ENCODE results near the gene GRK7.
A peak's percentile ranks its signal among the peaks of the same experiment; 100 is the strongest.

Gene GRK7

DNA sequence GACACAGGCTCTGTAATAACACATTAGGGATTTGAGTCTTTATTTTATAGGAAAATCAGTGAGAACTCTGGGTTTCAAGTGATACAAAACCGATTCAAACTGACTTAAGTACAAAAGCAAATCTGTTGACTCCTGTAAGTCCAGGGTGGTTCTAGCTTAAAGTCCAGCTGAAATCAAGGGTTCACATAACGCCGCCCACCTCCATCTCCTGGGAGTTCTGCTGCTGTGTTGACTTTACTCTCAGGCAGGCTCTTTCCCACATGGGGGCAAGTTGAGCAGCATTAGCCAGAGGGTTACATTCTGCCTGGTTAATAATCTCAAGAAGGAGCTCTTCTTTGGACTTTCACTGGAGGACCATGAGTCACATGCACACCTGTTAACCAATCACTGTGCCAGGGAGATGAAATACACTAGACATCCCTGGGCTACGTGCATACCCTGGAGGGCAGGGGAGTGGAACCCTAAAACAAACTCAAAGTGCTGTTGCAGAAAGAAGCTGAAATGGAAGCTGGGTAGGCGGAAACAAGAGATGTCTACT lies 34.8 kb upstream of the GRK7 start:
- WGBS, result 88% methylated on average over 5 of the region's 5 CpGs
- Histone ChIP-seq H2BK120ac (ENCODE audit: low read depth, low read length) (no peak overlapping the region), H2BK5ac (ENCODE audit: low read depth, low read length, poor library complexity, severe bottlenecking) (no peak overlapping the region), H3K9me3 (ENCODE audit: control insufficient read depth, low read length) (no peaks in the 10 kb centered on the region), H3K18ac (ENCODE audit: low read depth in 1 of 2, low read length in 2 of 2) (no peak overlapping the region), H4K8ac (ENCODE audit: low read length) (no peak overlapping the region), H3K9ac (ENCODE audit: low read length) (no peak overlapping the region), H2AFZ (ENCODE audit: low read depth, low read length) (no peak overlapping the region), H3K23ac (ENCODE audit: low read length in 2 of 2) (no peak overlapping the region), H3K27ac (ENCODE audit: low read length, poor library complexity, severe bottlenecking) (no peak overlapping the region), H4K91ac (ENCODE audit: low read length) (no peak overlapping the region), H2AK5ac (ENCODE audit: low read length, severe bottlenecking) (no peak overlapping the region), H3K4ac (ENCODE audit: low read depth in 1 of 2, low read length in 2 of 2) (no peak overlapping the region), H3K4me3 (ENCODE audit: insufficient read depth in 1 of 2, low read depth in 1 of 2, low read length in 2 of 2) (no peak overlapping the region), H2BK12ac (ENCODE audit: low read length in 2 of 2) (no peak overlapping the region), H3K79me1 (replicated peaks; ENCODE audit: low read length, poor library complexity, severe bottlenecking) (no peaks in the 10 kb centered on the region), H2BK15ac (ENCODE audit: low read depth, poor library complexity, severe bottlenecking) (no peak overlapping the region), H3K4me2 (ENCODE audit: low read length, poor library complexity, severe bottlenecking) (no peak overlapping the region), H3K27me3 (ENCODE audit: control insufficient read depth in 1 of 2, insufficient read depth in 1 of 2, low read length in 2 of 2) (no peaks in the 10 kb centered on the region), H3K14ac (ENCODE audit: low read length in 2 of 2) (peak overlapping the region in 1 of 2 experiments; percentile 66), H3K36me3 (ENCODE audit: control insufficient read depth in 1 of 2, insufficient read depth in 2 of 2, low read depth in 1 of 2, low read length in 2 of 2) (no peaks in the 10 kb centered on the region), H3K4me1 (ENCODE audit: control insufficient read depth, insufficient read depth, low read depth, low read length) (no peaks in the 10 kb centered on the region)
- DNase-seq, result no peak

DNA sequence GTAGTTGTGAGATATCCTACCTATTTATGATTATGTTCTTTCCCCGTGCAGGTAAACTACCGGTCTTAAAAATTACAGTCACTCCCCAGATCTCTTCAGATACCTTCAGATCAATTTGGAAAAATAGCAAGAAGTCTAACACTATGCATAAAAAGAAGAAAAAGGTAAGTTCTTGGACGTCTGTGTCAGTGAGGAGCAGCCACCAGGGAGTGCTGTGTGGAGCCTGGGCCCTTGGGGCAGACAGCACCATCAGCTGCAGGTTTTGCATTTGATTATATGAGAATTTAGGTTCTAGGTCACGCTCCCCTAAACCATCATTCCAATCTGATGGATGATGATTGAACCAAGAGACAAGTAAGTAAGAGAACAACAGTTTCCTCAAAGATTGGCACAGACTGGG lies 34.0 kb upstream of the GRK7 start:
- H3K27me3 ChIP-seq (ENCODE audit: control insufficient read depth in 1 of 2, insufficient read depth in 1 of 2, low read length in 2 of 2), result no peaks in the 10 kb centered on the region
- no peak overlapping the region for H4K8ac ChIP-seq (ENCODE audit: low read length)
- H3K27ac ChIP-seq (ENCODE audit: low read length, poor library complexity, severe bottlenecking), result no peak overlapping the region
- 63% methylated on average over 3 of the region's 4 CpGs for WGBS
- H3K9me3 ChIP-seq (ENCODE audit: control insufficient read depth, low read length), result no peaks in the 10 kb centered on the region
- H3K18ac ChIP-seq (ENCODE audit: low read depth in 1 of 2, low read length in 2 of 2), result no peak overlapping the region
- no peak overlapping the region for H3K14ac ChIP-seq (ENCODE audit: low read length in 2 of 2)
- no peak overlapping the region for H2AFZ ChIP-seq (ENCODE audit: low read depth, low read length)
- H2BK15ac ChIP-seq (ENCODE audit: low read depth, poor library complexity, severe bottlenecking), result no peak overlapping the region
- H3K4ac ChIP-seq (ENCODE audit: low read depth in 1 of 2, low read length in 2 of 2), result no peak overlapping the region
- no peaks in the 10 kb centered on the region for H3K79me1 ChIP-seq (replicated peaks; ENCODE audit: low read length, poor library complexity, severe bottlenecking)
- no peak overlapping the region for H3K4me2 ChIP-seq (ENCODE audit: low read length, poor library complexity, severe bottlenecking)
- no peak overlapping the region for H3K23ac ChIP-seq (ENCODE audit: low read length in 2 of 2)
- no peaks in the 10 kb centered on the region for H3K36me3 ChIP-seq (ENCODE audit: control insufficient read depth in 1 of 2, insufficient read depth in 2 of 2, low read depth in 1 of 2, low read length in 2 of 2)
- DNase-seq, result no peak
- no peak overlapping the region for H3K9ac ChIP-seq (ENCODE audit: low read length)
- no peak overlapping the region for H2BK5ac ChIP-seq (ENCODE audit: low read depth, low read length, poor library complexity, severe bottlenecking)
- no peak overlapping the region for H2BK120ac ChIP-seq (ENCODE audit: low read depth, low read length)
- no peak overlapping the region for H4K91ac ChIP-seq (ENCODE audit: low read length)
- H3K4me1 ChIP-seq (ENCODE audit: control insufficient read depth, insufficient read depth, low read depth, low read length), result no peaks in the 10 kb centered on the region
- H2BK12ac ChIP-seq (ENCODE audit: low read length in 2 of 2), result no peak overlapping the region
- H3K4me3 ChIP-seq (ENCODE audit: insufficient read depth in 1 of 2, low read depth in 1 of 2, low read length in 2 of 2), result no peak overlapping the region
- no peak overlapping the region for H2AK5ac ChIP-seq (ENCODE audit: low read length, severe bottlenecking)

DNA sequence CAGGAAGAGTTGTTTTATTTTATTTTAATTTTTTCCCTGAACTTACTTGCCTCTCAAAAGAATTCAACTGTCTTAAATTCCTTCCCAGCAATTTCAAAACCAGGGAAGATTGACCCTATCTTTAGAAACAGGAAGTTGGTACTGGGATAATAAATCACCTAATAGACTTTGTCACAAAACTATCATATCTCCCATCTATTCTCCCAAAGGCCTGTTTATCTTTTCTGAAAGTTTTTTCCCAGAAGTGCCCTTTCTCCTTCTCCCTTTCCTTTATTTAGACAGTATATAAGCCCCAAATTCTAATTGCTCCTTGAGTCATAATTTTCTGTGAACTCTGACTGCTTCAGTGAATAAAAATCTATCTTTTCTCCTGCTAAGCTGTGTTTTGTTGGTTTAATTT lies 28.0 kb upstream of the GRK7 start:
- DNase-seq, result peak; percentile 17
- Histone ChIP-seq H3K18ac (ENCODE audit: low read depth in 1 of 2, low read length in 2 of 2) (no peak overlapping the region), H2BK12ac (ENCODE audit: low read length in 2 of 2) (no peak overlapping the region)

DNA sequence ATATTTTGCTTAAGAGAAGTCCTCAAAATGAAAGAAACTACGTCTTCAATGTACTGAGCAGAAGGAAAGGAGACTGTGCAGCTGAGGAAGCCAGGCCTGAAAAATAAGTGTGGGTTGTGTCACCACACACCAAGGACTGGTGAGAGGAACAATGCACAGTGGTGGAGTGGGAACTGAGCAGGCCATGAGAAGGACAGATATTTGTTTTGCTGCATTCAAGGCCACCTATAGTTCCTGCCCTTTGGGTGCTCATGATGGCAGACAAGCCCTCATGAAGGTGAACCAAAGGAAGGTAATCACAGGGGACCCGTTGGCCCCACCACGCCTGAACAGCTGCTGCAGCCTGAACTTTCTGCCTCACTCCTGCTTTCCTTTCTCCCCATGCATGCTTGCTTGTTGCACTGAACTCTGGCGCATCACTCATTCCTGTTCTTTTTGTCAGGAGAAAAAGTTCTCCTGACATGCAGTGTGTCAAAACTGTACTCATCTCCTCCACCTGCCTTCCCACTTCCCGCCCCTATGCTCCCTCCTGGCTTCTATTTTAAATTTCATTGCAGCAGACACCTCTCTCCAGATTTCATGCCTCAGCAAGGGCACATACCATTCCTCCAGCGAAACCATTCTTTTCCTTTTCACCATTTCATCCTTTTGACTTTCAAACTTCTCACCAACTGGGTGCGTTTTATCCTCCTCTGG lies 27.3 kb upstream of the GRK7 start:
- peak overlapping the region in 1 of 2 experiments; percentile 60 for H3K23ac ChIP-seq (ENCODE audit: low read length in 2 of 2)
- peak overlapping the region; percentile 38 for H4K8ac ChIP-seq (ENCODE audit: low read length)
- H3K36me3 ChIP-seq (ENCODE audit: control insufficient read depth in 1 of 2, insufficient read depth in 2 of 2, low read depth in 1 of 2, low read length in 2 of 2), result peaks cover 0 to 5% of the 10 kb centered on the region in 2 experiments
- DNase-seq, result no peak
- H2BK12ac ChIP-seq (ENCODE audit: low read length in 2 of 2), result peak overlapping the region in 1 of 2 experiments; percentile 31
- peak overlapping the region in 1 of 2 experiments; percentile 18 for H3K18ac ChIP-seq (ENCODE audit: low read depth in 1 of 2, low read length in 2 of 2)
- no peak overlapping the region for H2BK5ac ChIP-seq (ENCODE audit: low read depth, low read length, poor library complexity, severe bottlenecking)
- H3K4ac ChIP-seq (ENCODE audit: low read depth in 1 of 2, low read length in 2 of 2), result no peak overlapping the region
- H3K4me1 ChIP-seq (ENCODE audit: control insufficient read depth, insufficient read depth, low read depth, low read length), result no peaks in the 10 kb centered on the region
- H3K14ac ChIP-seq (ENCODE audit: low read length in 2 of 2), result peak overlapping the region in 1 of 2 experiments; percentile 63
- H2AK5ac ChIP-seq (ENCODE audit: low read length, severe bottlenecking), result no peak overlapping the region
- no peak overlapping the region for H3K4me2 ChIP-seq (ENCODE audit: low read length, poor library complexity, severe bottlenecking)
- no peaks in the 10 kb centered on the region for H3K9me3 ChIP-seq (ENCODE audit: control insufficient read depth, low read length)
- H4K91ac ChIP-seq (ENCODE audit: low read length), result no peak overlapping the region
- peak overlapping the region; percentile 78 for H2AFZ ChIP-seq (ENCODE audit: low read depth, low read length)
- no peak overlapping the region for H3K27ac ChIP-seq (ENCODE audit: low read length, poor library complexity, severe bottlenecking)
- H3K79me1 ChIP-seq (replicated peaks; ENCODE audit: low read length, poor library complexity, severe bottlenecking), result no peaks in the 10 kb centered on the region
- no peak overlapping the region for H2BK15ac ChIP-seq (ENCODE audit: low read depth, poor library complexity, severe bottlenecking)
- WGBS, result 96% methylated on average over 7 of the region's 7 CpGs
- no peak overlapping the region for H3K9ac ChIP-seq (ENCODE audit: low read length)
- no peaks in the 10 kb centered on the region for H3K27me3 ChIP-seq (ENCODE audit: control insufficient read depth in 1 of 2, insufficient read depth in 1 of 2, low read length in 2 of 2)
- no peak overlapping the region for H2BK120ac ChIP-seq (ENCODE audit: low read depth, low read length)
- H3K4me3 ChIP-seq (ENCODE audit: insufficient read depth in 1 of 2, low read depth in 1 of 2, low read length in 2 of 2), result no peak overlapping the region

More for the DNA sequence above, 28.0 kb upstream of the GRK7 start:
- H2AK5ac ChIP-seq (ENCODE audit: low read length, severe bottlenecking), result no peak overlapping the region
- H3K14ac ChIP-seq (ENCODE audit: low read length in 2 of 2), result no peak overlapping the region
- no peak overlapping the region for H2BK120ac ChIP-seq (ENCODE audit: low read depth, low read length)
- no peak overlapping the region for H4K91ac ChIP-seq (ENCODE audit: low read length)
- H3K4me3 ChIP-seq (ENCODE audit: insufficient read depth in 1 of 2, low read depth in 1 of 2, low read length in 2 of 2), result no peak overlapping the region
- no peak overlapping the region for H3K27ac ChIP-seq (ENCODE audit: low read length, poor library complexity, severe bottlenecking)
- H3K9ac ChIP-seq (ENCODE audit: low read length), result no peak overlapping the region
- H3K36me3 ChIP-seq (ENCODE audit: control insufficient read depth in 1 of 2, insufficient read depth in 2 of 2, low read depth in 1 of 2, low read length in 2 of 2), result no peaks in the 10 kb centered on the region
- no peaks in the 10 kb centered on the region for H3K27me3 ChIP-seq (ENCODE audit: control insufficient read depth in 1 of 2, insufficient read depth in 1 of 2, low read length in 2 of 2)
- no peak overlapping the region for H2BK15ac ChIP-seq (ENCODE audit: low read depth, poor library complexity, severe bottlenecking)
- no peak overlapping the region for H2BK5ac ChIP-seq (ENCODE audit: low read depth, low read length, poor library complexity, severe bottlenecking)
- no peak overlapping the region for H4K8ac ChIP-seq (ENCODE audit: low read length)
- H3K79me1 ChIP-seq (replicated peaks; ENCODE audit: low read length, poor library complexity, severe bottlenecking), result no peaks in the 10 kb centered on the region
- H3K9me3 ChIP-seq (ENCODE audit: control insufficient read depth, low read length), result no peaks in the 10 kb centered on the region
- no peak overlapping the region for H2AFZ ChIP-seq (ENCODE audit: low read depth, low read length)
- H3K23ac ChIP-seq (ENCODE audit: low read length in 2 of 2), result no peak overlapping the region
- H3K4me2 ChIP-seq (ENCODE audit: low read length, poor library complexity, severe bottlenecking), result no peak overlapping the region
- H3K4me1 ChIP-seq (ENCODE audit: control insufficient read depth, insufficient read depth, low read depth, low read length), result no peaks in the 10 kb centered on the region
- H3K4ac ChIP-seq (ENCODE audit: low read depth in 1 of 2, low read length in 2 of 2), result no peak overlapping the region

Data from mesenchymal stem cell (in vitro differentiated cells and primary cell).